SK-N-SH treated with all-trans-retinoic acid at 6 μM for 48 hours (cell line): ENCODE data around the gene PGP.

Source experiments
- ATAC-seq: fragments of 200-7000 bp; cut with Tn5 transposase; 3 replicates; pipeline ENCODE4 v1.9.1; 2020; ENCODE audit warnings: mild to moderate bottlenecking, moderate library complexity
- ARNTL ChIP-seq: fragments of 450-650 bp; formaldehyde crosslinking; IDR thresholded peaks from 2 replicates; pipeline ENCODE4 v1.5.0; 2020; ENCODE audit warnings: low read depth, mild to moderate bottlenecking, moderate library complexity, borderline replicate concordance
- BACH2 ChIP-seq: fragments of 250-450 bp; sonication (Bioruptor Pico); IDR thresholded peaks from 2 replicates; pipeline ENCODE4 v1.9.0; 2021; ENCODE audit warnings: mild to moderate bottlenecking, borderline replicate concordance
- CREB5 ChIP-seq: fragments of 250-450 bp; sonication (Bioruptor Pico); IDR thresholded peaks from 2 replicates; pipeline ENCODE4 v1.5.1; 2020; ENCODE audit warnings: low read depth, mild to moderate bottlenecking, moderate library complexity
- CSDC2 ChIP-seq: fragments of 250-450 bp; sonication (Bioruptor Pico); IDR thresholded peaks from 2 replicates; pipeline ENCODE4 v1.5.0; 2020; ENCODE audit warnings: mild to moderate bottlenecking, moderate library complexity
- CSRNP3 ChIP-seq: fragments of 250-450 bp; sonication (Bioruptor Pico); IDR thresholded peaks from 2 replicates; pipeline ENCODE4 v1.5.1; 2021; ENCODE audit warnings: mild to moderate bottlenecking, moderate library complexity
- ESRRG ChIP-seq: fragments of 250-450 bp; sonication (Bioruptor Pico); IDR thresholded peaks from 2 replicates; pipeline ENCODE4 v1.6.1; 2021; ENCODE audit warnings: mild to moderate bottlenecking
- GLIS3 ChIP-seq: fragments of 250-450 bp; sonication (Bioruptor Pico); IDR thresholded peaks from 2 replicates; pipeline ENCODE4 v1.5.0; 2020; ENCODE audit warnings: mild to moderate bottlenecking, moderate library complexity
- ISL1 ChIP-seq: fragments of 250-450 bp; sonication (Bioruptor Pico); IDR thresholded peaks from 2 replicates; pipeline ENCODE4 v2.1.2; 2022; ENCODE audit warnings: mild to moderate bottlenecking, moderate library complexity
- OSR1 ChIP-seq: fragments of 250-450 bp; sonication (Bioruptor Pico); IDR thresholded peaks from 2 replicates; pipeline ENCODE4 v1.8.0; 2022; ENCODE audit warnings: moderate library complexity, mild to moderate bottlenecking, inconsistent platforms
- PATZ1 ChIP-seq: fragments of 250-450 bp; sonication (Bioruptor Pico); IDR thresholded peaks from 2 replicates; pipeline ENCODE4 v1.8.0; 2020; ENCODE audit warnings: mild to moderate bottlenecking, moderate library complexity, borderline replicate concordance
- POU6F1 ChIP-seq: fragments of 250-450 bp; sonication (Bioruptor Pico); IDR thresholded peaks from 2 replicates; pipeline ENCODE4 v1.8.0; 2021; ENCODE audit warnings: low read depth, mild to moderate bottlenecking, moderate library complexity, borderline replicate concordance
- PPARA ChIP-seq: fragments of 250-450 bp; sonication (Bioruptor Pico); IDR thresholded peaks from 2 replicates; pipeline ENCODE4 v1.5.0; 2020; ENCODE audit warnings: mild to moderate bottlenecking, borderline replicate concordance
- RARB ChIP-seq: fragments of 250-450 bp; sonication (Bioruptor Pico); IDR thresholded peaks from 2 replicates; pipeline ENCODE4 v1.8.0; 2021; ENCODE audit warnings: mild to moderate bottlenecking, moderate library complexity
- SNAI2 ChIP-seq: fragments of 250-450 bp; sonication (Bioruptor Pico); IDR thresholded peaks from 2 replicates; pipeline ENCODE4 v1.5.0; 2020; ENCODE audit warnings: mild to moderate bottlenecking, moderate library complexity
- TCF4 ChIP-seq: fragments of 250-450 bp; sonication (Bioruptor Pico); IDR thresholded peaks from 2 replicates; pipeline ENCODE4 v1.8.0; 2021; ENCODE audit warnings: mild to moderate bottlenecking, moderate library complexity, borderline replicate concordance
- TOX ChIP-seq: fragments of 250-450 bp; sonication (Bioruptor Pico); IDR thresholded peaks from 2 replicates; pipeline ENCODE4 v1.8.0; 2021; ENCODE audit warnings: mild to moderate bottlenecking, moderate library complexity, borderline replicate concordance
- TSHZ2 ChIP-seq: fragments of 250-450 bp; sonication (Bioruptor Pico); IDR thresholded peaks from 2 replicates; pipeline ENCODE4 v1.5.0; 2020; ENCODE audit warnings: mild to moderate bottlenecking, moderate library complexity
- ZC3H10 ChIP-seq: fragments of 250-450 bp; sonication (Bioruptor Pico); IDR thresholded peaks from 2 replicates; pipeline ENCODE4 v1.5.1; 2021; ENCODE audit warnings: mild to moderate bottlenecking, moderate library complexity
- ZFP3 ChIP-seq: fragments of 250-450 bp; sonication (Bioruptor Pico); IDR thresholded peaks from 2 replicates; pipeline ENCODE4 v1.5.0; 2020; ENCODE audit warnings: mild to moderate bottlenecking, moderate library complexity
- ZFP30 ChIP-seq: fragments of 450-650 bp; formaldehyde crosslinking; IDR thresholded peaks from 2 replicates; pipeline ENCODE4 v1.5.0; 2022; ENCODE audit warnings: mild to moderate bottlenecking, moderate library complexity
- ZNF565 ChIP-seq: fragments of 450-650 bp; formaldehyde crosslinking; conservative IDR thresholded peaks from 2 replicates; pipeline ENCODE4 v1.5.0; 2020; ENCODE audit warnings: low read depth, mild to moderate bottlenecking, moderate library complexity
- ZNF70 ChIP-seq: fragments of 450-650 bp; formaldehyde crosslinking; IDR thresholded peaks from 2 replicates; pipeline ENCODE4 v1.5.0; 2020; ENCODE audit warnings: mild to moderate bottlenecking, moderate library complexity
- ZNF8 ChIP-seq: fragments of 450-650 bp; formaldehyde crosslinking; IDR thresholded peaks from 2 replicates; pipeline ENCODE4 v1.5.0; 2020; ENCODE audit warnings: mild to moderate bottlenecking, moderate library complexity

Gene PGP

GRCh38 chr16:2173366-2173765, 41.3 kb downstream of the PGP start:
- TF ChIP-seq ZNF565 (CRISPR knock-in tag) (no peak), ZNF70 (no peak), BACH2 (CRISPR knock-in tag) (no peak), ZNF8 (no peak), ESRRG (CRISPR knock-in tag) (no peak), PATZ1 (CRISPR knock-in tag) (no peak), TOX (CRISPR knock-in tag) (no peak), TSHZ2 (CRISPR knock-in tag) (no peak), CREB5 (CRISPR knock-in tag) (no peak), POU6F1 (CRISPR knock-in tag) (no peak), GLIS3 (CRISPR knock-in tag) (no peak), CSDC2 (CRISPR knock-in tag) (no peak), PPARA (CRISPR knock-in tag) (no peak), SNAI2 (no peak), ARNTL (CRISPR knock-in tag) (no peak), CSRNP3 (no peak), ZFP3 (CRISPR knock-in tag) (no peak), ZC3H10 (CRISPR knock-in tag) (no peak), ZFP30 (CRISPR knock-in tag) (no peak), RARB (no peak)
- no peak for ATAC-seq

GRCh38 chr16:2172688-2173335, 41.8 kb downstream of the PGP start:
- ATAC-seq = no peak

More at GRCh38 chr16:2172688-2173335, 41.8 kb downstream of the PGP start:
- TF ChIP-seq ZNF70 (no peak), ZC3H10 (CRISPR knock-in tag) (no peak), ZFP3 (CRISPR knock-in tag) (no peak), CSRNP3 (no peak), POU6F1 (CRISPR knock-in tag) (no peak), SNAI2 (no peak), BACH2 (CRISPR knock-in tag) (no peak), RARB (no peak), TCF4 (no peak), OSR1 (CRISPR knock-in tag) (no peak), GLIS3 (CRISPR knock-in tag) (no peak), ARNTL (CRISPR knock-in tag) (no peak), ISL1 (CRISPR knock-in tag) (no peak), ZFP30 (CRISPR knock-in tag) (no peak), ZNF565 (CRISPR knock-in tag) (no peak), CSDC2 (CRISPR knock-in tag) (no peak), ESRRG (CRISPR knock-in tag) (no peak), ZNF8 (no peak)
